CD4-positive, alpha-beta T cell treated with Interleukin-2 at 100 ng/mL for 4 hours (primary cell): ENCODE measurements around the gene CLDN1.
"Not testable (repeated sequence)": the region's sequence is repeated elsewhere in the genome, so short reads cannot be mapped to it uniquely, and the experiment has no call there.

ENCODE experiments used
- DNase-seq: peaks from one replicate; pipeline ENCODE4 v3.0.0-alpha.2; 2020; ENCODE audit warnings: low spot score

CLDN1 gene

DNA sequence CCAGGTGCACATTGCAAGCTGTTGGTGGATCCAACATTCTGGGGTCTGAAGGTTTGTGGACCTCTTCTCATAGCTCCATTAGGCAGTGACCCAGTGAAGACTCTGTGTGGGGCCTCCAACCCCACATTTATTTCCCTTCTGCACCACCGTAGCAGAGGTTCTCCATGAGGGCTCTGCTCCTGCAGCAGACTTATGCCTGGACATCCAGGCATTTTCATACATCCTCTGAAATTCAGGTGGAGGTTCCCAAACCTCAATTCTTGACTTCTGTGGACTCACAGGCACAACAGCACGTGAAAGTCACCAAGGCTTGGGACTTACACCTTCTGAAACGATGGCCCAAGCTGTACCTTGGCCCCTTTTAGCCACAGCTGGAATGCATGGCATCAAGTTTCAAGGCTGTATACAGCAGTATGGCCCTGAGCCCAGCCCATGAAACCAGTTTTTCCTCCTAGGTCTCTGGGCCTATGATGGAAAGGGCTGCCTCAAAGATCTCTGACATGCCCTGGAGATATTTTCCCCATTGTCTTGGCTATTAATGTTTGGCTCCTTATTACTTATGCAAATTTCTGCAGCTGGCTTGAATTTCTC lies 30.2 kb downstream of the CLDN1 start:
- DNase-seq = no peak

- no peak for DNase-seq
Measured at GRCh38 chr3:190289989-190290388, 32.3 kb downstream of the CLDN1 start.

GRCh38 chr3:190288836-190289235 lies 33.4 kb downstream of the CLDN1 start:
- no peak for DNase-seq

- DNase-seq = no peak
Measured at GRCh38 chr3:190286014-190286413, 36.2 kb downstream of the CLDN1 start.

- no peak for DNase-seq
Measured at GRCh38 chr3:190281308-190282051, 40.8 kb downstream of the CLDN1 start.

- DNase-seq = no peak
Measured at GRCh38 chr3:190279690-190280089, 42.6 kb downstream of the CLDN1 start.

DNA sequence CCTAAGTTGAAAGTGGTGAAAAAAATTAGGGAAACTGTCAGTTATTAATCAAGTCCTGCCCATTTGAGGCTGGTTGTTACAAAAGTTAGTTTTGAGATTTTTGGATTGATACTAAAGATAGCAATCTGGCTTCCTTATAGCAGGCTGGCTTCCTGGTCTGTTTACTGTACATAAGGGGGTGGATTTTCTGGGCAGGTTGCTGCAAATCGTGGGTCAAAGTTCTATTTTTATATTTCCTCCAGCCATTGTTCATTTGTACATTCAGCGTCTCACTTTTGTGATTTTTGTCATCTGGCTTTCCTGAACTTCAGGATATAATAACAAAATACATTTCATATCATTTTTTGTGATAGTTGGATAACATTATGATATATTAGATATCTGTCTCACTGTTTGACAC lies 49.5 kb downstream of the CLDN1 start:
- no peak for DNase-seq

GRCh38 chr3:190269101-190269500 lies 53.1 kb downstream of the CLDN1 start:
- no peak for DNase-seq

DNA sequence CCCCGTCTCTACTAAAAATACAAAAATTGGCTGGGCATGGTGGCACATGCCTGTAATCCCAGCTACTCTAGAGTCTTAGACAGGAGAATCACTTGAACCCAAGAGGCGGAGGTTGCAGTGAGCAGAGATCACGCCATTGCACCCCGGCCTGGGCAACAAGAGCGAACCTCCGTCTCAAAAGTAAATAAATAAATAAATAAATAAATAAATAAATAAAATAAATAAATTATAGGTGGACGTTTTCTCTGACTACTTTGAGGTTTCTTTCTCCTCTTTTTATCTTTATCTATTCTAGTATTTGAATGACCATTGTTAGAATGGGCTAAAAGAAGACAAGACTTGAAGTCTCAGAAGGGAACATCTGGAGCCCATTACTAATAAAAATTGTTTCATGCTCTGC lies 54.8 kb downstream of the CLDN1 start:
- not testable (repeated sequence) for DNase-seq

- DNase-seq = no peak
Measured at GRCh38 chr3:190266913-190267290, 55.3 kb downstream of the CLDN1 start.

- DNase-seq = no peak
Measured at GRCh38 chr3:190266265-190266912, 55.9 kb downstream of the CLDN1 start.

DNA sequence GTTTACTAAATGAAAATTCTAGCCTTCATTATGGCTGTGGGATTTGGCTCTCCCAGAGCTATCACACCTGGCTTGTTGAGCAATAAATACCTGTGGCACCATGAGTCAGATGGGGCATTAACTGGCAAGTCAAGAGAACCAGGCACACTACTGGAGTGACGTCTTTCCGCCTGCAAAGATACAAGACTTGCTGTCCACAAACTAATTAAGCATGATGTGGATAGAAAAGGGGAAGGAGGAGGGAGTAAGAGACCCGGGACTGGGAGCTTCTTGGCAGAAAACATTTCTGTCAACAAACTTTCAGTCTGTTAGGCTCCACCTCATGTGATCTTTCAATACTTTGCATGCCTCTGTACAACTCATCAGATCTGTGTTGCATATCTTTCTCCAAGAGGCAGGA lies 56.5 kb downstream of the CLDN1 start:
- no peak for DNase-seq

DNA sequence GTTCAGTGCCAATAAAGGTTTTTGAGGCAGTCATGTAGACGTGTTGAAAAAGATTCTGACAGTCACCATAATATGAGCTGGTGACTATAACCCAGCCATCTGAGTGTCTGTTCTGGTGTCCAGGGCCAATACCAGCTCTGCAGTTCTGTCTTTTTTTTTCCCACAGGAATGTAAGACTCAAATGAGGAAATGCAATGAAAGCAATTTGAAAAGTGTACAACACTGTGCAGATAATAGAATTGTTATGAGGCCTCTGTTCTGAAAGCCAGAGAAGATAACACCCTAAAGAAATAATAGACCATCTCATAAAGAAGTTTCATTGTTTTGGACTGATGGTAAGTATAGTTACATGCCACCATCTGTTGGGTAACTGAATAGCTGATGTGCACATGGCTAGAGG lies 57.1 kb downstream of the CLDN1 start:
- no peak for DNase-seq

- DNase-seq = no peak
Measured at GRCh38 chr3:190261740-190262139, 60.5 kb downstream of the CLDN1 start.

DNA sequence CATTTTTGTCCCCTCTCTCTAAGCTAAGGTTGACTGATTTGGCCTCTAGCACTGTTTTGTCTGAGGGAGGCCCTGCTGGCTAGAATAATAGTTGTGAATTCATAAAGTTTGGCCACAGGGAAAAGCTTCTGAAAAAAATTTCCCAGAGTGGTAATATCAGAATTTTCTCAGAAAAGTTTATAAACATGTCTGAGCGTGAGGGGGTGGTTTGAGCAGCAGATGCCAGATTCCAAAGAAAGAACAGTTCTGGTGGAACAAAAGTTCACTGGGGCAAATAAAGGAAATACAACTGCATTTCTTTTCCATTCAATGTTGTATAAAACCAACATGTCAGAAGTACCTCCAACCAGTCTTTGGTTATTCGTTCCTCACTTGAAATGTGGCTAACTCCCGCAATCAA lies 61.2 kb downstream of the CLDN1 start:
- no peak for DNase-seq

DNA sequence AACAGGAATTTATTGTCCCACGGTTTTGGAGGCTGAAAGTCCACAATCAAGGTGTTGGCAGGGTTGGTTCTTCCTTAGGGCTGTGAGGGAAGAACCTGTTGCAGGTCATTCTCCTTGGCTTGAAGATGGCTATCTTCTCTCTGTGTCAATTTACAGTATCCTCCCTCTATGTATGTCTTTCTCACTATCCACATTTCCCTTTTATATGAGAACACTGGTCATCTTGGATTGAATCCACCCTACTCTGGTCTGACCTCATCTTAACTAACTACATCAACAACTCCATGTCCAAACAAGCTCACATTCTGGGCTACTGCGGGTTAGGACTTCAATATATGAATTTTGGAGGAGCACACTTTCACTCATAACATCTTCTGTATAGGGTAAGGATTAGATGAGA lies 61.9 kb downstream of the CLDN1 start:
- no peak for DNase-seq

DNA sequence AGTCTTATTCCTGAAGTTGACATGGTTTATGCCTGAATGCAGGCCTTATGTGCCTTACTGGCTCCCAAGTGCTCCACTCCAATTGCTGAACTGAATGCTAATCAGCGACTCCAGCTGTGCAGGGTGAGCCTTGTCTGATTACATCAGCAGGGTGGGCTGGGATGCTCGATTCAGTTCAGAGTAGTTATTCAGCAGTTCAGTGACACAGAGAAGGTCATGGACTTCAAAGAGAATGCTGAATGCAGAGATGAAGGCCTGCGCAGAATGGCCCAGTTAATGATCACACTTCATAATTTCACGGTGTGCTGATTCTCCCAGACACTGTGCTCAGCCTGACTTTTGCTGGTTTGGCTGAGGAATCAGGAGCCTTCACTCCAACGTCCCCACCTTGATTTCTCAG lies 63.6 kb downstream of the CLDN1 start:
- DNase-seq = no peak
